Suppressor macrophage (primary cell): ENCODE measurements around the gene PKP3.
A peak's percentile ranks its signal among the peaks of the same experiment; 100 is the strongest.

Experiments
- DNase-seq, 4 experiments: peaks; one replicate each; pipeline ENCODE4 v3.0.0-alpha.2; 2020 to 2022

The PKP3 gene

GRCh38 chr11:449889-450808 is 56.1 kb downstream of the PKP3 start, which contains the start of gene PTDSS2:
TSS of gene PTDSS2 (plus strand) at chr11:450279. CDS start at chr11:450456, 177 bp downstream.
- peak; percentile 94 to 97 (median 96) for DNase-seq

DNA sequence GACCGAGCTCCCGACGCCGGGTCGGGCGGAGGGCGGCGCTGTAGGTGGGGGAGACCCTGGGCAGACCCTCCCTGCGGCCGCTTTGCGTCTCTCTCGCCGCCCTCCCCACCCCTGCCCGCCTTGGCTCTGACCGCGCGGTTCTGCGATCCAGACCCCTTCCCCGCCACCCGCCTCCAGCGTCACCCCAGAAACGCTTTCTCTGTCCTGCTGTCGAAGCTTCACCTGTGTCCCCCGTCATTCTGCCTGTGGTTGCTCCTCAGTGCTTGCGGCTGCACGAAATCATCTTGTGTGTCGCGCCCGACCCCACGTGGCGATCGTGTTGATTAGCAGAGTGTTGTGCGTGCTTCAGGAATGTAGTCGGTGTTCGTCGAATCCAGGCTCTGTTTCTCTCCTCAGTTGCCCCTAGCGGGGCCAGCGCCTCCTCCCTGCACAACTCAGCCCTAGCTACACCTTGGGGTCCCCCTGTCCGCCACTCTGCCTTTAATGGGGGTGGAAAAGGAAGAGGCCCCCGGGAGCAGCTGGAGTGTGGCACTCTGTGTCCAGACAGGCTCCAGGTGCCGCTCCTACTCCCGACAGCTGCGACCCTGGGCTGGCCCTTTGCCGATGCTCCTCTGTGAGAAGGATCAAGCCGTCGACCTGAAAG is 56.9 kb downstream of the PKP3 start:
- peak; percentile 48 to 73 (median 62) for DNase-seq

DNA sequence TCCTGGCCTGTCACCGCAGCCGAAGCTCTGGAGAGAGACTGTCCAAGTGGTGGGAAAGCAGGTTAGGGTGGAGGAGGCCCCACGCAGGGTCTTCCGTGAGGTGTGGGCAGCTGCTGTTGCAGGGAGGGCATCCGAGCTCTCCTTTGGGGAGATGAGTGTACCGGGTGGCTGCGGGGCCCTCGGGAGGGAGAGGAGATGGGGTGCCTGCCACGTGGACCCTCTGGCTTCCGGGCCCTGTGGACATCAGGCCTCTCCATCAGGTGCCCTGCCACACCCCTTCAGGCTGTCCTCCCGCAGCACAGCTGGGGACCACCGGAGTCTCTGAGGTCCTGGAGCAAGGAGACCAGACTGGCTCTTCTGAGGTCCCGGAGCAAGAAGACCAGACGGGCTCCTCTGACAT is 57.7 kb downstream of the PKP3 start:
- DNase-seq, result no peak

DNA sequence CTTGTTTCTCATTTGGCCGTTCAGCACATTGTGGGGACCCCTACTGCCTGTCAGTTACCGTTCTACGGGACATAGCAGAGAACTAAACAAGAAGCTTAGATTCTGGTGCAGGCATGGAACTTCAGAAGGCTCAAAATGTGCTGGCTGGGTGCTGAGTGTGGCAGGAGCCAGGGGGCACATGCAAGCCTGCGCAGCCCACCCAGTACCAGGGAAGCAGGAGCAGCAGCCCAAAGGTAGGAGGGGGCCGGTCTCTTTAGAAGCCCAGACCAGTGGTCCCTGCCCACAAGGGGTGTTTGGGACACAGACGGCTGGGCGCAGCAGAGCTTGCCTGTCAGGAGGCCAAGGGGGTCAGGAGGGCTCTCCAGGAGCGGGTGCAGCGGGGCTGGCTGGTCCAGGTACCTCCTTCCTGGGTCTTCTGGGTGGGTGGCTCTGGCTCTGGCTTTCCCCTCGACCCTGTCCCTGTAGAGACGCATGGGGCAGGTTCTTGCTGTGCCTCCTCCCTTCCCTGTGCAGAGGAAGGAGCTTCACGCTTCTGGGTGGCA is 58.3 kb downstream of the PKP3 start:
- DNase-seq, result no peak

DNA sequence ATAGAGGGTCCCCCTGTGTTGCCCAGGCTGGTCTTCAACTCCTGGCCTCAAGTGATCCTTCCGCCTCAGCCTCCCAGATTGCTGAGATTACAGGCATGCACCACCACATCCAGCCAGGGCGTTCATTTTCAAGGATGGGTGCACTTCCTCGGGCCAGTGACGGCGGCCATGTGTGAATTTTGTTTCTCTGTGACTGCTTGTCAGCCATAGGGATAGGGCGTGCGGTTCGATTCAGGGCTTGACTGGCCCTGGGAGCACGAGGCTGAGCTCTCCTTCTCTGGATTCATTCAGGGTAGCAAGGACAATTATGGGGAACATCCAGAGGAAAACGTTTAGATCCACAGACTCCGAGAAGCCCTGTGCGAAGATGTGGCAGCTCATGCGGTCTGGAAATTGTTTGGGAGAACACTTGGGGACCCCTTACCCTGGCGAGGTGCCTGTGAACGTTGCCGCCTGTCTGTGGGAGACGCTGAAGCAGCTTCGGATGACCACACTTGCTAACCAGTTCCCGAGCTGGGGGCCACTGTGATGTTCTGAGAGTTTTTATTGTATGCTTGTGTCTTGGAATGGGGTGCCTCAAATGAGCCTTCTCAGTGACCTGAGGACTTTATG is 59.0 kb downstream of the PKP3 start:
- DNase-seq, result no peak

DNA sequence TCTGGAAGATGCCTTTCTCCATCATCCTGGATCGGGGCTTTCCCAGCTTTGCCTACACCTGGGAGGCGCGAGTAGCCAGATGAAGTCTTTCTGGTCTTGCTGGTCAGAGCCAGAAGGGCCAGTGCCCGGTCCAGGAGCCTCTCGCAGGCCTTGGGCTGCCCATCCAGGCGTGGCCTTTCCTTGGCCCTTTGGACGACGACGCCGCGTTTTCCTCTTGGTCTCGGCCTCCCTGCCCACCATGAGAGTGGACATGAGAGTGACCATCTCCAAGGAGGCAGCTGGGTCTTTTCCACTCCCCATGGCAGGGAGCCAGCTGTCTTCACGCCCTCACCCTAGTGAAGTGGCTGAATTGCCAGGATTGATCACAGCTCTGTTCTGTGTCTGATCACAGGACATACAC is 59.6 kb downstream of the PKP3 start:
- no peak for DNase-seq

DNA sequence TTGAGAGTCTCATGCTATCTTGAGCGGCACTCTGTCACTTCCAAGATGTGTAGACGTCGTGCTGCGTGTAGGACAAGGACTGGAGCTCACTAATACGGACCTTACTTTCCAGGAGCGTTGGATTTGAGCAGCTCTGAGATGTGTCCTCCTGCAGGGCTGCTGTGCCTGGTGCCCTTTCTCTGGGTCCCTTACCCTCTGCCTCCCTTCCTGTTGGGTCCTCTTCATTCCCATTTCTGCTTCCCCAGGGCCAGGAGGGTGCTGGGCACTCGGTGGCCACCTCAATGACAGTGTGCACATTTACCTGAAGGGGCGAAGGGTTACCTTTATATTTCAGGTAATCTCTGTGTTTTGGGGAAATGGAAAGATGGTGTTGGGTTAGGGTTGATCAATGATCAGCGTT is 60.0 kb downstream of the PKP3 start:
- no peak for DNase-seq
